WTC11 (cell line): Measurements from ENCODE around the gene TMEM269. TPM values are rescaled to one million over a fixed set of nuclear protein-coding genes. Genes with fewer than 3 reads are reported as not detected.

Source experiments
- ATAC-seq: fragments of 200-7000 bp; cut with Tn5 transposase; 2 replicates; pipeline ENCODE4 v1.10.0; 2021; ENCODE audit warnings: mild to moderate bottlenecking, moderate library complexity
- CTCF ChIA-PET: fragments of 300-600 bp; sonication (Branson Sonifier 250); formaldehyde crosslinking; loops from one replicate; lab custom pipeline; 2021; ENCODE audit warnings: antibody characterized with exemption; lab: Charles Lee
- POLR2A ChIA-PET: fragments of 350-600 bp; sonication (Branson Sonifier 250); formaldehyde crosslinking; loops from one replicate; lab custom pipeline; 2021; ENCODE audit warnings: antibody characterized with exemption; lab: Charles Lee
- DNase-seq: peaks from one replicate; pipeline ENCODE4 v3.0.0; 2021; ENCODE audit warnings: low spot score
- H3K27ac Mint-ChIP-seq: 2 replicates; pipeline ENCODE4 v1.8.0; 2021; ENCODE audit warnings: mixed read lengths
- H3K27me3 Mint-ChIP-seq: 2 replicates; pipeline ENCODE4 v1.8.0; 2021; ENCODE audit warnings: low read depth, mild to moderate bottlenecking, moderate library complexity, mixed read lengths
- H3K36me3 Mint-ChIP-seq: 2 replicates; pipeline ENCODE4 v1.8.0; 2021; ENCODE audit warnings: mixed read lengths
- H3K4me1 Mint-ChIP-seq: 2 replicates; pipeline ENCODE4 v1.8.0; 2022; ENCODE audit warnings: mixed read lengths
- H3K4me3 Mint-ChIP-seq: 2 replicates; pipeline ENCODE4 v1.8.0; 2021; ENCODE audit warnings: mild to moderate bottlenecking, moderate library complexity, mixed read lengths
- H3K9me3 Mint-ChIP-seq: 2 replicates; pipeline ENCODE4 v1.8.0; 2021; ENCODE audit warnings: mixed read lengths
- ATF1 ChIP-seq: sonication (generic); formaldehyde crosslinking; IDR thresholded peaks from 2 replicates; pipeline ENCODE4 v1.8.1; 2023; ENCODE audit warnings: mild to moderate bottlenecking, moderate library complexity, missing genetic modification reagents
- CBFB ChIP-seq: sonication (generic); formaldehyde crosslinking; IDR thresholded peaks from 2 replicates; pipeline ENCODE4 v1.8.1; 2022; ENCODE audit warnings: mild to moderate bottlenecking, low read depth, missing genetic modification reagents
- GRHL2 ChIP-seq: fragments of 250-450 bp; sonication (Bioruptor Pico); IDR thresholded peaks from 2 replicates; pipeline ENCODE4 v1.8.0; 2022; ENCODE audit warnings: mild to moderate bottlenecking, moderate library complexity; ENCODE audit not compliant: insufficient replicate concordance, severe bottlenecking
- JUN ChIP-seq: sonication (generic); formaldehyde crosslinking; IDR thresholded peaks from 2 replicates; pipeline ENCODE4 v1.8.0; 2023; ENCODE audit warnings: mild to moderate bottlenecking, missing genetic modification reagents
- MXD4 ChIP-seq: fragments of 250-450 bp; sonication (Bioruptor Pico); IDR thresholded peaks from 2 replicates; pipeline ENCODE4 v1.8.0; 2021; ENCODE audit warnings: mild to moderate bottlenecking, moderate library complexity, borderline replicate concordance
- MYBL2 ChIP-seq: sonication (generic); formaldehyde crosslinking; IDR thresholded peaks from 2 replicates; pipeline ENCODE4 v1.8.1; 2023; ENCODE audit warnings: mild to moderate bottlenecking, moderate library complexity, missing genetic modification reagents
- OVOL2 ChIP-seq: fragments of 250-450 bp; sonication (Bioruptor Pico); IDR thresholded peaks from 2 replicates; pipeline ENCODE4 v1.9.0; 2021; ENCODE audit warnings: mild to moderate bottlenecking, borderline replicate concordance
- PRRX2 ChIP-seq: fragments of 250-450 bp; sonication (Bioruptor Pico); IDR thresholded peaks from 2 replicates; pipeline ENCODE4 v1.8.0; 2021; ENCODE audit warnings: mild to moderate bottlenecking
- RORB ChIP-seq: fragments of 250-450 bp; sonication (Bioruptor Pico); IDR thresholded peaks from 2 replicates; pipeline ENCODE4 v1.9.0; 2021; ENCODE audit warnings: mild to moderate bottlenecking
- SMAD4 ChIP-seq: sonication (generic); formaldehyde crosslinking; IDR thresholded peaks from 2 replicates; pipeline ENCODE4 v1.8.0; 2022; ENCODE audit warnings: mild to moderate bottlenecking, missing genetic modification reagents
- SP1 ChIP-seq: sonication (generic); formaldehyde crosslinking; conservative IDR thresholded peaks from 2 replicates; pipeline ENCODE4 v1.8.1; 2022; ENCODE audit warnings: missing genetic modification reagents
- TEAD1 ChIP-seq: sonication (generic); formaldehyde crosslinking; IDR thresholded peaks from 2 replicates; pipeline ENCODE4 v1.8.0; 2022; ENCODE audit warnings: mild to moderate bottlenecking, missing genetic modification reagents
- TEAD4 ChIP-seq: sonication (generic); formaldehyde crosslinking; IDR thresholded peaks from 2 replicates; pipeline ENCODE4 v1.8.0; 2022; ENCODE audit warnings: mild to moderate bottlenecking, missing genetic modification reagents
- ZNF121 ChIP-seq: sonication (generic); formaldehyde crosslinking; IDR thresholded peaks from 2 replicates; pipeline ENCODE4 v1.8.0; 2023; ENCODE audit warnings: missing genetic modification reagents
- ZNF416 ChIP-seq: fragments of 250-450 bp; sonication (Bioruptor Pico); IDR thresholded peaks from 2 replicates; pipeline ENCODE4 v1.9.0; 2021; ENCODE audit warnings: mild to moderate bottlenecking, inconsistent platforms
- total RNA-seq: library from RNA; stranded (reverse); gene quantifications from 3 replicates; pipeline ENCODE4 v1.2.3, GENCODE V29; 2021
- TF ChIP-seq, protein P1 (sequence below): sonication (generic); formaldehyde crosslinking; IDR thresholded peaks from 2 replicates; pipeline ENCODE4 v1.8.0; 2023; ENCODE audit warnings: missing genetic modification reagents
- TF ChIP-seq, protein P2 (sequence below): sonication (generic); formaldehyde crosslinking; conservative IDR thresholded peaks from 2 replicates; pipeline ENCODE4 v1.8.1; 2023; ENCODE audit warnings: mild to moderate bottlenecking, low read depth, missing genetic modification reagents, moderate library complexity
- TF ChIP-seq, protein P3 (sequence below): sonication (generic); formaldehyde crosslinking; IDR thresholded peaks from 2 replicates; pipeline ENCODE4 v1.8.0; 2022; ENCODE audit warnings: mild to moderate bottlenecking, missing genetic modification reagents
- TF ChIP-seq, protein P4 (sequence below): sonication (generic); formaldehyde crosslinking; IDR thresholded peaks from 2 replicates; pipeline ENCODE4 v1.8.1; 2022; ENCODE audit warnings: low read depth, mild to moderate bottlenecking, moderate library complexity, missing genetic modification reagents, borderline replicate concordance
- TF ChIP-seq, protein P5 (sequence below): sonication (generic); formaldehyde crosslinking; IDR thresholded peaks from 2 replicates; pipeline ENCODE4 v1.8.0; 2022; ENCODE audit warnings: mild to moderate bottlenecking, missing genetic modification reagents
- TF ChIP-seq, protein P6 (sequence below): fragments of 250-450 bp; sonication (Bioruptor Pico); conservative IDR thresholded peaks from 2 replicates; pipeline ENCODE4 v1.9.0; 2021; ENCODE audit warnings: mild to moderate bottlenecking
- TF ChIP-seq, protein P7 (sequence below): sonication (generic); formaldehyde crosslinking; IDR thresholded peaks from 2 replicates; pipeline ENCODE4 v1.8.1; 2022; ENCODE audit warnings: mild to moderate bottlenecking, moderate library complexity, missing genetic modification reagents

Gene TMEM269
- total RNA-seq, 1 experiment from 2014 or later: 0.57 TPM

DNA sequence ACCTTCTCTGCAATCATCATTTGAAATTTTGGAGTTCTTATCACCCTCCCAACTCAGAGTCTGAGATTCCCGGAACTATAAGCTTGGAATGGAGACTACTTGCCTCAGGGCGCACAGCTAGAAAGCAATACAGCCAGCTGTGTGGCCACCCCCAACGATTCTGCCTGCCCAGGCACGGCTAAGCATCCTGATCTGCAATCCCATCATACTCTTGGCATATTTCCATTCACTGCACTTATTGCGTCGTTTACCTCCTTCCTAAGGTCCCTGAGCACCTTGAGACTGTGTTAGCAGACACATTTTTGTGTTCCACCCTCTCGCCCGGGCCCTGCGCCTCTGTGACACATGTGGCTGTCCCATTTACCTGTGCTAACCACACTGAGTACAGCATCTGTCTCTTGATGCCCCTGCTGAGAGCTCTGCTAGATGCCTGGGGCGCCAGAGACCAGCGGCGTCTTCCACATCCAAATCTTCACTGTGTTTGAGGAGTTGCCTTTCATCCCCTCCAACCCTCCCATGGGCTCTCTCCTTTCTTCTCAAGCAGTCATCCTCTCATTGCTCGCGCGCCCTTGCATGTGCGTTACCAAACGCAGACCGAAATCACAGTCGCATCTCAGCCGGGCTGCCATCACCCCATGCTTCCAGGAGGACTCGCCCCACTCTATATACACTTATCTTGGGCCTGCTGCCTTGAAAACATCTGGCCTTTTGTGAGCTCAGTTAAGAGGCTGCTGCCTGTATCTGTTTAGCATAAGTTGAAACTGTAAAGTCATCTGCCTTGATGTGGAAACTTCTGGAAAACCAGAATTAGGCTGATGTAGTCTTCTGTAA, 41.3 kb upstream of the TMEM269 start:
- DNase-seq: no peak
- ATAC-seq: no peak
- CTCF ChIA-PET: interaction anchor here (1.2 kb wide), 1 partner anchor 14 kb away, joined by 3 read pairs; no protein-coding TSS in a partner anchor
- no peak for TF ChIP-seq GRHL2
- TF ChIP-seq, all 79 proteins: peak for 0
- H3K27ac Mint-ChIP-seq: no peak overlapping the region
- no peaks in the 10 kb centered on the region for H3K27me3 Mint-ChIP-seq
- no peak overlapping the region for H3K4me3 Mint-ChIP-seq
- H3K4me1 Mint-ChIP-seq: peaks cover 44% of the 10 kb centered on the region
- H3K9me3 Mint-ChIP-seq: no peaks in the 10 kb centered on the region
- POLR2A ChIA-PET: no interaction called here
- H3K36me3 Mint-ChIP-seq: peaks cover 20% of the 10 kb centered on the region

DNA sequence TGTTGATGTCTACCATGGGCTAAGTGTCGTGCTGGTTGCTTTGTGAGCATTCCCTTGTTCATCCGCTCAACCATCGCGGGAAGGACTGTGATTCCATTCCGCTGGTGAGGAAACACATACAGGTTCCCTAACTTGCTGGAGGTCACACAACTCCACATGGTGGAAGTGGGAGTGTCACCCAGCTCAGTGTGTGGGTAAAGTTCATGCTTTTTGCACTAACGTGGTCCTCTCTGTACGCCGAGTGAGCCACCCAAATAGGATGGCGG, 40.7 kb upstream of the TMEM269 start:
- no peak for ATAC-seq
- Mint-ChIP-seq H3K4me1 (peaks cover 40% of the 10 kb centered on the region), H3K9me3 (no peaks in the 10 kb centered on the region), H3K27ac (no peak overlapping the region), H3K27me3 (no peaks in the 10 kb centered on the region), H3K4me3 (no peak overlapping the region), H3K36me3 (peaks cover 20% of the 10 kb centered on the region)
- ChIA-PET POLR2A (no interaction called here), CTCF (no interaction called here)
- TF ChIP-seq, protein P1, sequence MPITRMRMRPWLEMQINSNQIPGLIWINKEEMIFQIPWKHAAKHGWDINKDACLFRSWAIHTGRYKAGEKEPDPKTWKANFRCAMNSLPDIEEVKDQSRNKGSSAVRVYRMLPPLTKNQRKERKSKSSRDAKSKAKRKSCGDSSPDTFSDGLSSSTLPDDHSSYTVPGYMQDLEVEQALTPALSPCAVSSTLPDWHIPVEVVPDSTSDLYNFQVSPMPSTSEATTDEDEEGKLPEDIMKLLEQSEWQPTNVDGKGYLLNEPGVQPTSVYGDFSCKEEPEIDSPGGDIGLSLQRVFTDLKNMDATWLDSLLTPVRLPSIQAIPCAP (CRISPR knock-in tag): no peak
- TF ChIP-seq ATF1 (CRISPR knock-in tag) (no peak), PRRX2 (CRISPR knock-in tag) (no peak), MYBL2 (CRISPR knock-in tag) (no peak), SP1 (CRISPR knock-in tag) (no peak), TEAD4 (CRISPR knock-in tag) (no peak), MXD4 (CRISPR knock-in tag) (no peak), GRHL2 (no peak), TEAD1 (CRISPR knock-in tag) (no peak), JUN (no peak), OVOL2 (no peak)
- TF ChIP-seq, protein P2, sequence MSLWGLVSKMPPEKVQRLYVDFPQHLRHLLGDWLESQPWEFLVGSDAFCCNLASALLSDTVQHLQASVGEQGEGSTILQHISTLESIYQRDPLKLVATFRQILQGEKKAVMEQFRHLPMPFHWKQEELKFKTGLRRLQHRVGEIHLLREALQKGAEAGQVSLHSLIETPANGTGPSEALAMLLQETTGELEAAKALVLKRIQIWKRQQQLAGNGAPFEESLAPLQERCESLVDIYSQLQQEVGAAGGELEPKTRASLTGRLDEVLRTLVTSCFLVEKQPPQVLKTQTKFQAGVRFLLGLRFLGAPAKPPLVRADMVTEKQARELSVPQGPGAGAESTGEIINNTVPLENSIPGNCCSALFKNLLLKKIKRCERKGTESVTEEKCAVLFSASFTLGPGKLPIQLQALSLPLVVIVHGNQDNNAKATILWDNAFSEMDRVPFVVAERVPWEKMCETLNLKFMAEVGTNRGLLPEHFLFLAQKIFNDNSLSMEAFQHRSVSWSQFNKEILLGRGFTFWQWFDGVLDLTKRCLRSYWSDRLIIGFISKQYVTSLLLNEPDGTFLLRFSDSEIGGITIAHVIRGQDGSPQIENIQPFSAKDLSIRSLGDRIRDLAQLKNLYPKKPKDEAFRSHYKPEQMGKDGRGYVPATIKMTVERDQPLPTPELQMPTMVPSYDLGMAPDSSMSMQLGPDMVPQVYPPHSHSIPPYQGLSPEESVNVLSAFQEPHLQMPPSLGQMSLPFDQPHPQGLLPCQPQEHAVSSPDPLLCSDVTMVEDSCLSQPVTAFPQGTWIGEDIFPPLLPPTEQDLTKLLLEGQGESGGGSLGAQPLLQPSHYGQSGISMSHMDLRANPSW: no peak
- TF ChIP-seq, protein P3, sequence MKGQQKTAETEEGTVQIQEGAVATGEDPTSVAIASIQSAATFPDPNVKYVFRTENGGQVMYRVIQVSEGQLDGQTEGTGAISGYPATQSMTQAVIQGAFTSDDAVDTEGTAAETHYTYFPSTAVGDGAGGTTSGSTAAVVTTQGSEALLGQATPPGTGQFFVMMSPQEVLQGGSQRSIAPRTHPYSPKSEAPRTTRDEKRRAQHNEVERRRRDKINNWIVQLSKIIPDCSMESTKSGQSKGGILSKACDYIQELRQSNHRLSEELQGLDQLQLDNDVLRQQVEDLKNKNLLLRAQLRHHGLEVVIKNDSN (CRISPR knock-in tag): no peak
- TF ChIP-seq, protein P4, sequence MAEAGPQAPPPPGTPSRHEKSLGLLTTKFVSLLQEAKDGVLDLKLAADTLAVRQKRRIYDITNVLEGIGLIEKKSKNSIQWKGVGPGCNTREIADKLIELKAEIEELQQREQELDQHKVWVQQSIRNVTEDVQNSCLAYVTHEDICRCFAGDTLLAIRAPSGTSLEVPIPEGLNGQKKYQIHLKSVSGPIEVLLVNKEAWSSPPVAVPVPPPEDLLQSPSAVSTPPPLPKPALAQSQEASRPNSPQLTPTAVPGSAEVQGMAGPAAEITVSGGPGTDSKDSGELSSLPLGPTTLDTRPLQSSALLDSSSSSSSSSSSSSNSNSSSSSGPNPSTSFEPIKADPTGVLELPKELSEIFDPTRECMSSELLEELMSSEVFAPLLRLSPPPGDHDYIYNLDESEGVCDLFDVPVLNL: no peak
- TF ChIP-seq, protein P5, sequence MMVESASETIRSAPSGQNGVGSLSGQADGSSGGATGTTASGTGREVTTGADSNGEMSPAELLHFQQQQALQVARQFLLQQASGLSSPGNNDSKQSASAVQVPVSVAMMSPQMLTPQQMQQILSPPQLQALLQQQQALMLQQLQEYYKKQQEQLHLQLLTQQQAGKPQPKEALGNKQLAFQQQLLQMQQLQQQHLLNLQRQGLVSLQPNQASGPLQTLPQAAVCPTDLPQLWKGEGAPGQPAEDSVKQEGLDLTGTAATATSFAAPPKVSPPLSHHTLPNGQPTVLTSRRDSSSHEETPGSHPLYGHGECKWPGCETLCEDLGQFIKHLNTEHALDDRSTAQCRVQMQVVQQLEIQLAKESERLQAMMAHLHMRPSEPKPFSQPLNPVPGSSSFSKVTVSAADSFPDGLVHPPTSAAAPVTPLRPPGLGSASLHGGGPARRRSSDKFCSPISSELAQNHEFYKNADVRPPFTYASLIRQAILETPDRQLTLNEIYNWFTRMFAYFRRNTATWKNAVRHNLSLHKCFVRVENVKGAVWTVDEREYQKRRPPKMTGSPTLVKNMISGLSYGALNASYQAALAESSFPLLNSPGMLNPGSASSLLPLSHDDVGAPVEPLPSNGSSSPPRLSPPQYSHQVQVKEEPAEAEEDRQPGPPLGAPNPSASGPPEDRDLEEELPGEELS: no peak
- no peak for DNase-seq

DNA sequence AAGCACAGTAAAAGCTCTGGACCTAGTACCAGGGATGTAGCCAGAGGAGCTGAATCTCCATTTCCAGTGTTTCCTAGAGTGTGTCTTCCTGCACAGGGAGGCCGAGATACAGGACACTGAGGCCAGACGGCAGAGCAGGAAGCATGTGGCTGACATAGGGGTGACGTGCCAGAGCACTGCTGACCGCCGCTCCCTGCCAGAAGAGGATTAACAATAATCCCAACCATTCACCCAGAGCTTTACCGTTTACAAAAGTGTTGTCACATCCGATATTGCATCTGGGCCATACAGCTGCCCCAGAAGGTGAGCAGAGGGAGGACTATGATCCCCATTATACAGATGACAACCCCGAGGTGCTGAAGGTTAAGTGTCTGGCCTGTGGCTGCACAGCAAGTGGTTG, 38.9 kb upstream of the TMEM269 start:
- H3K4me3 Mint-ChIP-seq: no peak overlapping the region
- ATAC-seq: no peak
- H3K36me3 Mint-ChIP-seq: peaks cover 31% of the 10 kb centered on the region
- H3K27me3 Mint-ChIP-seq: no peaks in the 10 kb centered on the region
- peaks cover 6% of the 10 kb centered on the region for H3K9me3 Mint-ChIP-seq
- ChIA-PET CTCF (interaction anchor here (1.2 to 1.4 kb wide), 4 partner anchors 12 to 177 kb away, joined by 3 to 11 read pairs (median 5); no protein-coding TSS in a partner anchor), POLR2A (no interaction called here)
- no peak overlapping the region for H3K27ac Mint-ChIP-seq
- no peak for DNase-seq
- H3K4me1 Mint-ChIP-seq: peaks cover 25% of the 10 kb centered on the region
- TF ChIP-seq RORB (CRISPR knock-in tag) (no peak), SMAD4 (CRISPR knock-in tag) (no peak), ZNF121 (CRISPR knock-in tag) (no peak), MYBL2 (CRISPR knock-in tag) (no peak), ZNF416 (CRISPR knock-in tag) (no peak), CBFB (CRISPR knock-in tag) (no peak)
- TF ChIP-seq, protein P6, sequence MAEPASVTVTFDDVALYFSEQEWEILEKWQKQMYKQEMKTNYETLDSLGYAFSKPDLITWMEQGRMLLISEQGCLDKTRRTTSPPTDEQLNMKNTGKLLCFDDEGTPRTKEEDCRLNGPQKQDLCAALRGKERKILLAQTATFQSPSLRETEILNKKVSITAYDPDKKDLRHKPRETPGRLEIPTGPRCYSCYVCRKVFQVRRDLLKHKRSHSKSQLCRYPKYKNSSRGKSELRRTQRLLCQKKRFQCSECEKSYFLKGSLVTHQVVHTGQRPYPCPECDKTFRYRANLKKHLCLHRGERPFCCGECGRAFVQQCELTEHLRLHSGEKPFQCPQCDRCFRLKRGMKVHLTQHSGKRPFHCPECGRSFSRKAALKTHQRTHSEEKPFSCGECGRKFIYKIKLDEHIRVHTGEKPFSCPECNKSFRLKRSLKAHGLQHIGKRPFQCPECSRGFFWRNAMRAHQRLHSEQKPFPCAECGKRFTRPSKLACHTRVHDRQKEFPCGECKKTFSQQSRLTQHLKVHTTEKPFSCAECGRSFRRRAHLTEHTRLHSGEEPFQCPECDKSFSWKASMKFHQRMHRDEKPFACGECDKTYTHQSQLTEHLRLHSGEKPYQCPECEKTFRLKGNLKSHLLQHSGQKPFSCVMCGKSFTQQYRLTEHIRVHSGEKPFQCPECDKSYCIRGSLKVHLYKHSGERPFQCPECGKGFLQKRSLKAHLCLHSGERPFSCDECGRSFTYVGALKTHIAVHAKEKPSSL (CRISPR knock-in tag): no peak
- TF ChIP-seq, protein P7, sequence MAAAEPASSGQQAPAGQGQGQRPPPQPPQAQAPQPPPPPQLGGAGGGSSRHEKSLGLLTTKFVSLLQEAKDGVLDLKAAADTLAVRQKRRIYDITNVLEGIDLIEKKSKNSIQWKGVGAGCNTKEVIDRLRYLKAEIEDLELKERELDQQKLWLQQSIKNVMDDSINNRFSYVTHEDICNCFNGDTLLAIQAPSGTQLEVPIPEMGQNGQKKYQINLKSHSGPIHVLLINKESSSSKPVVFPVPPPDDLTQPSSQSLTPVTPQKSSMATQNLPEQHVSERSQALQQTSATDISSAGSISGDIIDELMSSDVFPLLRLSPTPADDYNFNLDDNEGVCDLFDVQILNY (CRISPR knock-in tag): no peak
